Erythroblast (primary cell): ENCODE results near the gene RTCB.

Experiments
- GATA1 ChIP-seq: IDR thresholded peaks from 2 replicates; pipeline ENCODE4 v1.6.1; 2011; ENCODE audit warnings: low read depth, mild to moderate bottlenecking, control low read depth, low read length, moderate library complexity
- POLR2A ChIP-seq: IDR thresholded peaks from 2 replicates; pipeline ENCODE4 v1.6.1; 2011; ENCODE audit warnings: mild to moderate bottlenecking, low read length

GRCh38 chr22:32376681-32377080 is 35.4 kb downstream of the RTCB start:
- TF ChIP-seq POLR2A: no peak
- no peak for TF ChIP-seq GATA1
